ENCODE results near the gene CHRNA9. TPM values are rescaled to one million over a fixed set of nuclear protein-coding genes. Genes with fewer than 3 reads are reported as not detected.
A peak's percentile ranks its signal among the peaks of the same experiment; 100 is the strongest.

Gene CHRNA9
- polyA plus RNA-seq, 2 of the 4 experiments (the other 2 are of a cell fraction): 1.3 to 1.6 TPM

GRCh38 chr4:40365766-40366165 is 30.6 kb downstream of the CHRNA9 start (continued):
- TF ChIP-seq CBX8 (IDR thresholded peaks at IDR 0.05): no peak
- TF ChIP-seq PHF8 (IDR thresholded peaks at IDR 0.05; ENCODE audit: borderline replicate concordance, low read depth): no peak
- no peak for TF ChIP-seq EHMT2 (IDR thresholded peaks at IDR 0.05; ENCODE audit: low read depth)
- TF ChIP-seq KDM5A (IDR thresholded peaks at IDR 0.05): no peak
- no peak for TF ChIP-seq REST (IDR thresholded peaks at IDR 0.05)
- TF ChIP-seq FOXS1 (CRISPR knock-in tag; IDR thresholded peaks at IDR 0.05): no peak

GRCh38 chr4:40367451-40367850 is 32.3 kb downstream of the CHRNA9 start:
- Histone ChIP-seq H3K4me2 (no peak overlapping the region), H3K9me3 (no peaks in the 10 kb centered on the region), H3K4me1 (peaks cover 8% of the 10 kb centered on the region; the same call in 1 of the 3 replicates), H3K4me3 (no peak overlapping the region), H3K27ac (no peak overlapping the region)
- no peak for ATAC-seq
- no peak for FAIRE-seq
- CTCF ChIA-PET: no interaction called here
- WGBS (ENCODE audit: missing lambda C conversion rate): 80% methylated on average over 4 of the region's 4 CpGs
- TF ChIP-seq FOSL2 (IDR thresholded peaks at IDR 0.05) (no peak), FOSL2 (CRISPR knock-in tag; IDR thresholded peaks at IDR 0.05) (no peak), NR3C1 (IDR thresholded peaks at IDR 0.05) (no peak), RCOR1 (IDR thresholded peaks at IDR 0.05; ENCODE audit: low read depth, low read length) (no peak), EP300 (IDR thresholded peaks at IDR 0.05) (no peak), TP53 (CRISPR knock-in tag; IDR thresholded peaks at IDR 0.05) (no peak), GATA3 (IDR thresholded peaks at IDR 0.05; ENCODE audit: borderline replicate concordance) (no peak), POLR2AphosphoS2 (conservative IDR thresholded peaks at IDR 0.05; ENCODE audit: low read length) (no peak), HEYL (CRISPR knock-in tag; IDR thresholded peaks at IDR 0.05) (no peak)
- POLR2A ChIA-PET: no interaction called here
- no peak for DNase-seq (ENCODE audit: low read depth in 1 of 2, low spot score in 1 of 2)

- H3K4me1 ChIP-seq: peaks cover 8% of the 10 kb centered on the region; the same call in 1 of the 3 replicates
Observed at GRCh38 chr4:40369437-40370274, 34.5 kb downstream of the CHRNA9 start.

DNA sequence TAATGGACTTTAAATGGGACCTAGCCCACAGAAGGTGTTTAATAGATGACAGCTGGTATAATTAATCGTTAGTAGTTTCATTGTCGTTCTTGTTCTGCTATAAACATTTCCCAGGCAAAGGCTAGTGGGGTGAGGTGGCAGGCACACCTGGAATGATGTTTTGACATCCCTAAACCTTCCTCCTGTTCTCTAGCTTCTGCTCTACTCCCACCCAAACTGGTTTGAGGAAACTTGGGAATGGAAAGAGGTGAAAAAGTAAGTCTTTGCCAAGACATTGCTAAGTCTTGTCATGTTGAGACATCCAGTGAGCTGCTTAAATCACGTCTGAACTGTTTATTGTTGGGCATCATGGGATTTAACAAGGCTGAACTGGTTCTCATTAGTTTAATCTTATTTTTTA is 37.5 kb downstream of the CHRNA9 start:
- H3K4me1 ChIP-seq: peaks cover 8% of the 10 kb centered on the region; the same call in 1 of the 3 replicates
- no peaks in the 10 kb centered on the region for H3K9me3 ChIP-seq
- no peak for DNase-seq (ENCODE audit: low read depth in 1 of 2, low spot score in 1 of 2)
- FAIRE-seq: no peak
- CTCF ChIA-PET: no interaction called here
- 81% methylated on average over 3 of the region's 3 CpGs for WGBS (ENCODE audit: missing lambda C conversion rate)
- no peak overlapping the region for H3K27ac ChIP-seq
- POLR2A ChIA-PET: no interaction called here
- no peak overlapping the region for H3K4me2 ChIP-seq
- ATAC-seq: no peak
- H3K4me3 ChIP-seq: no peak overlapping the region
- TF ChIP-seq RNF2 (IDR thresholded peaks at IDR 0.05; ENCODE audit: borderline replicate concordance, low read depth): no peak
- TF ChIP-seq, protein P1, sequence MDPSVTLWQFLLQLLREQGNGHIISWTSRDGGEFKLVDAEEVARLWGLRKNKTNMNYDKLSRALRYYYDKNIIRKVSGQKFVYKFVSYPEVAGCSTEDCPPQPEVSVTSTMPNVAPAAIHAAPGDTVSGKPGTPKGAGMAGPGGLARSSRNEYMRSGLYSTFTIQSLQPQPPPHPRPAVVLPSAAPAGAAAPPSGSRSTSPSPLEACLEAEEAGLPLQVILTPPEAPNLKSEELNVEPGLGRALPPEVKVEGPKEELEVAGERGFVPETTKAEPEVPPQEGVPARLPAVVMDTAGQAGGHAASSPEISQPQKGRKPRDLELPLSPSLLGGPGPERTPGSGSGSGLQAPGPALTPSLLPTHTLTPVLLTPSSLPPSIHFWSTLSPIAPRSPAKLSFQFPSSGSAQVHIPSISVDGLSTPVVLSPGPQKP (IDR thresholded peaks at IDR 0.05; ENCODE audit: low read depth, low read length): no peak
- TF ChIP-seq MYC (IDR thresholded peaks at IDR 0.05; ENCODE audit: borderline replicate concordance, low read length): no peak
- TF ChIP-seq JUNB (IDR thresholded peaks at IDR 0.05): no peak
- TF ChIP-seq RCOR1 (IDR thresholded peaks at IDR 0.05; ENCODE audit: low read depth, low read length): no peak
- TF ChIP-seq EP300 (IDR thresholded peaks at IDR 0.05): no peak
- TF ChIP-seq CHD2 (IDR thresholded peaks at IDR 0.05; ENCODE audit: low read length, partially characterized antibody): no peak
- no peak for TF ChIP-seq NPAS2 (CRISPR knock-in tag; IDR thresholded peaks at IDR 0.05; ENCODE audit: borderline replicate concordance)
- TF ChIP-seq POLR2A (IDR thresholded peaks at IDR 0.05; ENCODE audit: low read length): no peak
- no peak for TF ChIP-seq BHLHE40 (IDR thresholded peaks at IDR 0.05; ENCODE audit: low read depth, low read length)
- no peak for TF ChIP-seq FOSL2 (IDR thresholded peaks at IDR 0.05)
- TF ChIP-seq FOSL2 (CRISPR knock-in tag; IDR thresholded peaks at IDR 0.05): no peak
- TF ChIP-seq CBX2 (IDR thresholded peaks at IDR 0.05; ENCODE audit: borderline replicate concordance, low read depth): no peak
- no peak for TF ChIP-seq MAX (IDR thresholded peaks at IDR 0.05)
- no peak for TF ChIP-seq HEYL (CRISPR knock-in tag; IDR thresholded peaks at IDR 0.05)
- TF ChIP-seq HOXB5 (CRISPR knock-in tag; IDR thresholded peaks at IDR 0.05): no peak
- TF ChIP-seq KDM1A (IDR thresholded peaks at IDR 0.05; ENCODE audit: low read depth): no peak
- no peak for TF ChIP-seq ZSCAN20 (CRISPR knock-in tag; IDR thresholded peaks at IDR 0.05)
- no peak for TF ChIP-seq RFX5 (IDR thresholded peaks at IDR 0.05)

More at GRCh38 chr4:40369437-40370274, 34.5 kb downstream of the CHRNA9 start:
- peak overlapping the region; percentile 14; the same call in 1 of the 3 replicates for H3K4me2 ChIP-seq
- POLR2A ChIA-PET: no interaction called here
- WGBS (ENCODE audit: missing lambda C conversion rate): 62% methylated on average over 3 of the region's 3 CpGs
- no peaks in the 10 kb centered on the region for H3K9me3 ChIP-seq
- DNase-seq (ENCODE audit: low read depth in 1 of 2, low spot score in 1 of 2) (no peak), ATAC-seq (no peak), FAIRE-seq (no peak)
- H3K4me3 ChIP-seq: no peak overlapping the region
- no peak for TF ChIP-seq EP300 (IDR thresholded peaks at IDR 0.05)
- 0 out of 5 replicates have a peak, but pooled peaks of 1 of the 2 experiments have one; percentile 5 for TF ChIP-seq RAD21 (conservative IDR thresholded peaks at IDR 0.05 in 1 of 2, IDR thresholded peaks at IDR 0.05 in 1 of 2)
- H3K27ac ChIP-seq: no peak overlapping the region
- CTCF ChIA-PET: no interaction called here
